HG03025 (cell line): ENCODE data around the gene INPP4B.

ENCODE experiments used
- ATAC-seq: cut with Tn5 transposase; IDR thresholded peaks from one replicate; pipeline ENCODE4 v1.9.1; 2021; ENCODE audit warnings: mild to moderate bottlenecking, moderate library complexity; ENCODE audit not compliant: unreplicated experiment, low FRiP score

Gene INPP4B

GRCh38 chr4:142497606-142498005, 348.5 kb downstream of the INPP4B start:
- no peak for ATAC-seq

- no peak for ATAC-seq
Measured at GRCh38 chr4:142493255-142494110, 352.6 kb downstream of the INPP4B start.

DNA sequence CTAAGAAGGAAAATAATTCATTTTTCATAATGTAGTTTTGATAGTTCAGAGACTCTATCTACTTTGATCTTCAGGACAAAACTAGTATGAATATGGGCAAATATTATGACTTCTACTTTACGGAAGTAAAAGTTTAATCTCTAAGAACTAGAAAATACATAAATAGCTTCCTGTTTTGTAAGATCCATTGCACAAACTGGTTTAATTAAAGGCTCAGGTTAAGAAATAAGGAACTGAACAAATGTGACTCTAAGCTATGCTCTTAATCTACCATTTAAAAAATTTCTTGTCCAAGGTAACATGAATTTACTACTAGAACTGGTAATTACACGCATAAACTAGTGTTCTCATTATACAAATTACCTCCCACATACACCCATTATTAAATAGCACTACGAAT, 360.6 kb downstream of the INPP4B start:
- ATAC-seq, result no peak

DNA sequence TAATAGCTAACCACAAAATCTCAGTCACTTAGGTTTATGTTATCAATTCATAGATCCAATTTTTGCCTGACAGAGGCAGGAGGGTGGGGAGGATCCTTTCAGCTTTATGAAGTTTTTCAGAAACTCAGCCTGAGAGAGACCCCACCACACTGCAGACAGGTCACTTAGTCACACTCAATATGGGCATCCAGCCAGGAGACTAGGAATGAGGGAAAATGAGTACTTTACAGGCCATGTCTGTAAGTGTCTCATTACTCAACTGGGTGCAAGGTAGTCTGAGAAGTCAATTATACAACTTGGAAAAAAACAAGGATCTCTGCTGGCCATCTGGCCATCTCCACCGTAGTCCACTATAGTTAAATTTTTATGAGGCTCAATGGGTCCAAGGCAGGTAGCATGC, 365.9 kb downstream of the INPP4B start:
- no peak for ATAC-seq

DNA sequence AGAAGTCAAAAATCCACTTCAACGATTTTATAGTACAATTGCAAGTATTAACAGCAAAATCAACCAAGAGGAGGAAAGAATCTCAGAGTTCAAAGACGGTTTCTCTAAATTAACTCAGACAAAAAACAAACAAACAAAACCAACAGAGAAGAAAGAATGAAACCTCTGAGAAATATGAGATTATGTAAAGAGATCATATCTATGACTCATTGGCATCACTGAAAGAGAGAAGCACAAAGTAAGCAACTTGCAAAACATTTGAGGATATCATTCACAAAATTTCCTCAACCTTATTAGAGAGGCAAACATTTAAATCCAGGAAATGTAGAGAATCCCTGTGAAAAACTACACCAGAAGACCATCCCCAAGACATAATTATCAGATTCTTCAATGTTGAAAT, 370.4 kb downstream of the INPP4B start:
- no peak for ATAC-seq

DNA sequence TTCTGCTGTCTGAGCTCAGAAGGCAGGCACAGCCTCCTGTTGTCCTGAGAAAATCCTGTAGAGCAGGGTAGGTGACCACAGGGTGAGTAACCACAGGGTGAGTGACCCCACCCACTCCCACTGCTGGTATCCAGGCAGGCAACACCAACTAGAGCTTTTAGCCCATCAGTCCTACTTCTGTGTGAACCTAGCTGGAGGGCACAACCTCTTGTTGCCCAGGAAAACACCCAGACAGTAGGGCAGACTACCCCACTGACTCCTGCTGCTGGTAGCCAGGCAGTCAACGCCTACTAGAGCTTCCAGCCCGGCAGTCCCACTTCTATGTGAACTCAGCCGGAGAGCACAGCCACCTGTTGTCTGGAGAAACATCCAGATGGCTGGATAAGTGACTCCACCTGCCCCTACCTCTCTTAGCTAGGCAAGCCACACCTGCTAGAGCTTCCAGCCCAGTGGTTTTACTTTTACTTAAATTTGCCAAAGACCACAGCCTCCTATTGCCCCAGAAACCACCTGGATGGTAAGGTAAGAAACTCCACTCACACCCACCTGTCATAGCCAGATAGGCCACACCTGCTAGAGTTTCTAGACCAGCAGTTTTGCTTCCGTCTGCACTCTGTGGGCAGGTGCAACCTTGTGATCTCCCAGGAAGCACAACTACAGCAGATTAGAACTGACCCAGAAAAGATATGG, 371.6 kb downstream of the INPP4B start:
- no peak for ATAC-seq

DNA sequence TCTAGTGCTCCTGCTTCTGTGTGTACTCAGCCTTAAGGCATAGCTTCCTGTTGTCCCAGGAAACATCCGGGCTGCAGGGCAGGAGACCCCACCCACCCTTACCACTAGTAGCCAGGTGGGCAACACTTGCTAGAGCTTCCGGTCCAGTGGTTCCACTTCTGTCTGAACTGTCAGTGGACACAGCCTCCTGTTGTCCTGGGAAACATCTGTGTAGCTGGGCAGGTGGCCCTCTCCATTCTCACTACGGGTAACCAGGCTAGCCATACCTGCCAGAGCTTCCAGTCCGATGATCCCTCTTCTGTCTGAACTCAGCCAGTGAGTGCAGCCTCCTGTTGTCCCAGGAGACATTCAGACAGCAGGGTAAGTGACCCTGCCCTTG, 372.2 kb downstream of the INPP4B start:
- ATAC-seq, result no peak

DNA sequence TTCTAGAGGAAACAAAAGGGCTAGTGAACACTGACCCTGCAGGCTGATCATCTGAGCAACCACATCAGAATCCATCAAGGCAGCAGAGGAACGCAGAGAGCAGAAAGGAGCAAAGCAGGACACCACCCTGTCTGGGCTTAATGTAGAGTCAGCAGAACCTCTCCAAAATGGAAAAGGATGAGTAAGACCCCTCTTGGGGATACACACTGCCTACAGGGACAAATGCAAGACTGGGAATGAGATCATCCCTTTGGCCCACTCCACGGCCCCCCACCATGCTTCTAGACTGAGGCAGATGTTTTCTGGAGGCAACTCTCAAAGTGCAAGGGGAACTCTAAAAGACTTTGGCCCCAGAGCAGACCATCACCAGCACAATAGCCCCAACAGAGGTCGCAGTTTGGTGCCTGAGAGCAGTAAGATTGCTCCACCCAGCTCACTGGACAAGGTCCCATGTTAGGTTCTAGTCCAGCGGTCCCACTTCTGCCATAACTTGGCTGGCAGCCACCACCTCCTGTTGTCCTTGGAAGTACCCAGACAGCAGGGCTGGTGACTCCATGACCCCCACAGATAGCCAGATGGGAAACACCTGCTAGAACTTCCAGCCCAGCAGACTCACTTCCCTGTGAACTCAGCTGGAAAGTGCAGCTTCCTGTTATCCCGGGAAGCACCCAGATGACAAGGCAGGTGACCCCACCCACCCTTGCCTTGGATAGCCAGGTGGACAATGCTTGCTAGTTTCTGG, 372.7 kb downstream of the INPP4B start:
- ATAC-seq, result no peak

DNA sequence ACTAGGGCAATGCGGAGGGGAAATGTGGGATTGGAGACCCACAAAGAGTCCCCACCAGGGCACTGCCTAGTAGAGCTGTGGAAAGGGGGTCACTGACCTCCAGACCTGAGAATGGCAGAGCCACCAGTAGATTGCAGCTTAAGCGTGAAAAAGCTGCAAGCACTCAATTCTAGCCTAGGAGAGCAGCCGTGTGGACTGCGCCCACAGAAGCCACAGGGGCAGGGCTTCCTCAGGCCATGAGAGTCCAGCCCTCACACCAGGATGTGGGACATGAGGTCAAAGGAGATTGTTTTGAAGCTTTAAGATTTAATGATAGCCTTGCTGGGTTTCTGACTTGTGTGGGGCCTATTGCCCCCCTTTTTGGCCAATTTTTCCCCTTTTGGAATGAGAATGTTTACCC, 379.0 kb downstream of the INPP4B start:
- ATAC-seq, result no peak

DNA sequence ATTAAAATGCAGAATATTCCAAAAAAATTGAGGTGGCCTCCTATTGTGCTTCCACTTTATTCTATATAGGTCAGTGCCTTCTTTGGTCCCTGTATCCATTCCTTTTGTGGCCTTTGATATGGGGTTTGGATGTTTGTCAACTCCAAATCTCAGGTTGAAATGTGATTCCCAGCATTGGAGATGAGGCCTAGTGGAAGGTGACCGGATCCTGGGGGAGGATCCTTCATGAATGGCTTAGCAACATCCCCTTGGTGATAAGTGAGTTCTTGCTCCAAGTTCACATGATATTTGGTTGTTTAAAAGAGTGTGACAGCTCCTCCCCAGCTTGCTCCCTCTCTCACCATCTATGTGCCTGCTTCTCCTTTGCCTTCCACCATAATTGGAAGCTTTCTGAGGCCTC, 380.6 kb downstream of the INPP4B start:
- no peak for ATAC-seq

GRCh38 chr4:142463206-142463605, 382.9 kb downstream of the INPP4B start:
- no peak for ATAC-seq

GRCh38 chr4:142452161-142452855, 393.8 kb downstream of the INPP4B start:
- ATAC-seq, result no peak

DNA sequence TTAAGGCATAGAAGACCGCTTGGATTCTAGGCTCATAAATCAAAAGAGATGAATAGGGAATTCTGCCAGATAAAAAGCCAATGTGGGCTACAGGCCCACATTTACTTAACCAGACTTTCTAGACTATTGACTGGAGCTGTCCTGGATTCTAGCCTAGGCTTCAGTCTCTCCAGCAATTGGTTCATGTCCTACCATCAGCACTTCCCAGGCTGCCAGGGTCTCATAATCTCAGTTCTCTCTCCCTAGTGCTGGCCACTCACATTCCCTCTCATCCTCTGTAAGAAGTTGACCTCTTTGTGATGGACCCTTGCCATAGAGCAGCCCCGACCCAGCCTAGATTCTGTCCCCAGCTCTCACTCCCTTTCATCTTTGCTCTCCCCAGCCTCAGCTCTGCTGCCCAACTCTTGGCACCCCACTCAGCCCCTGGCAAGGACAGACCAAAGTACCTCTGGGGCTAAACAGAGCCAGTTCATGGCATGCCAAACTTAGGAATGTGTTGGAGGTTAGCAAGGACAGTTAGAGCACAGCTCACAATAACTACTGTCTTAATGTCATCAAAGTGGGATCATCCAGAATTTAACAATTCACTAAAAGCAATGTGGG, 396.2 kb downstream of the INPP4B start:
- ATAC-seq, result no peak

GRCh38 chr4:142447009-142447408, 399.1 kb downstream of the INPP4B start:
- ATAC-seq, result no peak

DNA sequence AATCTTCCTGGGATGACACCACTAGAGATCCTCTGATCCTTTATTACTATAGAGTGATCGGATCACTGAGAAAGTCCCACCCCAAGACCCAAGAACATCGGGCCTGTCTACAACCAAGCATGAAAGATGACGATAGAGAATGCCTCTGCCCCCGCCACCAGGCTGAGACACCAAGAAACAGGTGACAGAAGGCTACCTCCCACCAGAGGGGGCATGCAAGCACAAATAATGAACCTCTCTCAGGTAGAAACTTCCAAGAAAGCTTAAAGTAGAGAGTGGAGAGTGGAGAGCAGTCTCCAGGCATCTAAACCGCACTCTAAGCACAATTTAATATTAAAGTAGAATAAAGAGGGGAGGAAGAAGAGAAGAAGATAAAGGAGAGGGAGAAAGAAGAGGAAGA, 402.6 kb downstream of the INPP4B start:
- ATAC-seq, result no peak

GRCh38 chr4:142440093-142440492, 406.0 kb downstream of the INPP4B start:
- ATAC-seq, result no peak

DNA sequence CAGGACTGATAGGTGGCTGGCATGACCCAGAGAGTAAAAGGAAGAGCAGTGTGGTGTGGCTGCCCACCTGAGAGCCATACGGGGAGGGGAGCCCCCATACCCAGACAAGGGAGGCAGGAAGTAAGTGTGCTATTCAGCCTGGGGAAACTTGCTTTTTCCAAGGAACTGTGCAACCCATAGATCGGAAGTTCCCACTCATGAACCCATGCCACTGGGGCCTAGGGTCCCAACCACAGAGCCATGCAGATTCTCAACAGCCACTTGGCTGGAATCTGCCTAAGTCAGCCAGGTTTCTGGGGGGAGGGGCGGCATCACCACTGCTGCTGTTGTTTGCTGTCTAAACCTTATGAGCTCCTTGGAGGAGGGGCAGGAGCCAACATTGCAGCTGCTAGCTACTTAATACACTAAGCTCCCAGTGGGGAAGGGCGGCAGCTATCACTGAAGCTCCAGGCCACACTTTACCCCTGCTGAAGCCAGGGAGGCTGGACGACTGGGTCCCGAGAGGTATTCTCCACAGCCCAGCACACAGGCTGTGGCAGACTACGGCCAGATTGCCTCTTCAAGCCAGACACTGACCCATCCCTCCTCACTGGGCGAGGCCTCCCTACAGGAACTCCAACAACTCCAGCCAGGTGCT, 410.4 kb downstream of the INPP4B start:
- no peak for ATAC-seq

- ATAC-seq, result no peak
Measured at GRCh38 chr4:142434519-142435224, 411.4 kb downstream of the INPP4B start.

- no peak for ATAC-seq
Measured at GRCh38 chr4:142428715-142429114, 417.4 kb downstream of the INPP4B start.
